ENCODE data around the gene TBC1D1.

DNA sequence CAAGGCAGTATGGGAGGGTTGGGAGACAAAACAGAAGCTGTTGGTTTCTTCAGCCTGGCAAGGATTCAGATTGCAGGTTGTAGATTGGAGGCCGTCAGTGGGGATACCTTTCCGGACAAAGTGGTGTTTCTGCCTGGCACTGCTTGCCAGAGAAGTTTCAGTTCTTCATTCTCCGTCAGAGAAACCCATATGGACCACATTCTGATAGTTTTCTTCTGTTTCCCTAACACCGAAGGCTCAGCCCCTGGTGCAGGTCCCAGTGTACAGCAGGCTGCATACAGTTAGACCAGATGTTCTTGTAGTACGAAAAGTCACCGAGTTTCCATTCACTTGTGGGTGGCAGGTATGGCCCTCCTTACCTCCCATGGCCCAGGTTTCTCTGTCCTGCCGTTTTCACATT is 176.6 kb downstream of the TBC1D1 start:
- TF ChIP-seq, protein P1, sequence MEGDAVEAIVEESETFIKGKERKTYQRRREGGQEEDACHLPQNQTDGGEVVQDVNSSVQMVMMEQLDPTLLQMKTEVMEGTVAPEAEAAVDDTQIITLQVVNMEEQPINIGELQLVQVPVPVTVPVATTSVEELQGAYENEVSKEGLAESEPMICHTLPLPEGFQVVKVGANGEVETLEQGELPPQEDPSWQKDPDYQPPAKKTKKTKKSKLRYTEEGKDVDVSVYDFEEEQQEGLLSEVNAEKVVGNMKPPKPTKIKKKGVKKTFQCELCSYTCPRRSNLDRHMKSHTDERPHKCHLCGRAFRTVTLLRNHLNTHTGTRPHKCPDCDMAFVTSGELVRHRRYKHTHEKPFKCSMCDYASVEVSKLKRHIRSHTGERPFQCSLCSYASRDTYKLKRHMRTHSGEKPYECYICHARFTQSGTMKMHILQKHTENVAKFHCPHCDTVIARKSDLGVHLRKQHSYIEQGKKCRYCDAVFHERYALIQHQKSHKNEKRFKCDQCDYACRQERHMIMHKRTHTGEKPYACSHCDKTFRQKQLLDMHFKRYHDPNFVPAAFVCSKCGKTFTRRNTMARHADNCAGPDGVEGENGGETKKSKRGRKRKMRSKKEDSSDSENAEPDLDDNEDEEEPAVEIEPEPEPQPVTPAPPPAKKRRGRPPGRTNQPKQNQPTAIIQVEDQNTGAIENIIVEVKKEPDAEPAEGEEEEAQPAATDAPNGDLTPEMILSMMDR (IDR thresholded peaks at IDR 0.05) = no peak
- no peak for TF ChIP-seq POLR2A (IDR thresholded peaks at IDR 0.05; ENCODE audit: low read depth)
- TF ChIP-seq EP300 (IDR thresholded peaks at IDR 0.05) = no peak
- no peak for TF ChIP-seq POLR2AphosphoS5 (IDR thresholded peaks at IDR 0.05)

Data from esophagus muscularis mucosa (tissue), 4 donors.